HUES6 (cell line): ENCODE measurements around the gene IL36RN.

ENCODE experiments used
- H3K27ac ChIP-seq: 2 replicates; pipeline ENCODE4 v1.7.0; 2013; ENCODE audit warnings: low read depth, mild to moderate bottlenecking, low read length, inconsistent platforms
- H3K27me3 ChIP-seq: 2 replicates; pipeline ENCODE4 v1.6.1; 2013; ENCODE audit warnings: low read length; ENCODE audit not compliant: control insufficient read depth, insufficient read depth
- H3K36me3 ChIP-seq: 2 replicates; pipeline ENCODE4 v1.6.1; 2013; ENCODE audit warnings: low read length; ENCODE audit not compliant: control insufficient read depth, insufficient read depth
- H3K4me1 ChIP-seq: 2 replicates; pipeline ENCODE4 v1.6.1; 2013; ENCODE audit warnings: low read length; ENCODE audit not compliant: control insufficient read depth, insufficient read depth
- H3K4me3 ChIP-seq: 2 replicates; pipeline ENCODE4 v1.5.1; 2013; ENCODE audit warnings: low read depth, low read length
- H3K9ac ChIP-seq: one replicate; pipeline ENCODE4 v1.6.1; 2013; ENCODE audit warnings: mild to moderate bottlenecking, low read length
- H3K9me3 ChIP-seq: 2 replicates; pipeline ENCODE4 v1.6.1; 2013; ENCODE audit warnings: low read depth, low read length; ENCODE audit not compliant: control insufficient read depth, insufficient read depth

Gene IL36RN

GRCh38 chr2:113061241-113061640 is 2.2 kb downstream of the IL36RN start:
- H3K9me3 ChIP-seq, result peaks cover 6% of the 10 kb centered on the region; the same call in 1 of the 2 replicates
- H3K27ac ChIP-seq, result no peak overlapping the region
- no peaks in the 10 kb centered on the region for H3K36me3 ChIP-seq
- H3K4me3 ChIP-seq, result no peak overlapping the region
- H3K4me1 ChIP-seq, result no peaks in the 10 kb centered on the region
- no peak overlapping the region for H3K9ac ChIP-seq
- H3K27me3 ChIP-seq, result peaks cover 11% of the 10 kb centered on the region; the same call in 1 of the 2 replicates

- Histone ChIP-seq H3K4me1 (no peaks in the 10 kb centered on the region), H3K27me3 (peaks cover 11% of the 10 kb centered on the region; the same call in 1 of the 2 replicates)
Measured at GRCh38 chr2:113061896-113062770, 3.1 kb downstream of the IL36RN start.

GRCh38 chr2:113064281-113064680 is 5.3 kb downstream of the IL36RN start:
- H3K36me3 ChIP-seq, result no peaks in the 10 kb centered on the region
- H3K27ac ChIP-seq, result no peak overlapping the region

More at GRCh38 chr2:113061896-113062770, 3.1 kb downstream of the IL36RN start:
- H3K27ac ChIP-seq, result no peak overlapping the region
- H3K9me3 ChIP-seq, result no peaks in the 10 kb centered on the region
- no peak overlapping the region for H3K9ac ChIP-seq
- H3K36me3 ChIP-seq, result no peaks in the 10 kb centered on the region
- H3K4me3 ChIP-seq, result no peak overlapping the region

GRCh38 chr2:113064898-113065297 is 5.9 kb downstream of the IL36RN start:
- no peaks in the 10 kb centered on the region for H3K9me3 ChIP-seq
- H3K27ac ChIP-seq, result no peak overlapping the region
- no peak overlapping the region for H3K4me3 ChIP-seq
- no peak overlapping the region for H3K9ac ChIP-seq
- 0 out of 2 replicates have a peak, but pooled peaks cover 4% of the 10 kb centered on the region for H3K27me3 ChIP-seq
- no peaks in the 10 kb centered on the region for H3K4me1 ChIP-seq
- no peaks in the 10 kb centered on the region for H3K36me3 ChIP-seq

More at GRCh38 chr2:113064281-113064680, 5.3 kb downstream of the IL36RN start:
- Histone ChIP-seq H3K27me3 (0 out of 2 replicates have a peak, but pooled peaks cover 4% of the 10 kb centered on the region), H3K9ac (no peak overlapping the region), H3K4me1 (no peaks in the 10 kb centered on the region), H3K9me3 (no peaks in the 10 kb centered on the region), H3K4me3 (no peak overlapping the region)

GRCh38 chr2:113067681-113068080 is 8.7 kb downstream of the IL36RN start, which contains the start of gene IL1F10:
IL1F10 (plus strand) TSS chr2:113067970; CDS start chr2:113072739, 4,769 bp downstream.
- Histone ChIP-seq H3K27ac (no peak within 1 kb of the TSS), H3K9ac (no peak within 1 kb of the TSS), H3K27me3 (0 out of 2 replicates have a peak, but pooled peaks cover 4% of the 10 kb centered on the region), H3K4me1 (peaks cover 4% of the 10 kb centered on the region; the same call in 1 of the 2 replicates), H3K4me3 (no peak within 1 kb of the TSS), H3K9me3 (no peaks in the 10 kb centered on the region), H3K36me3 (no peaks in the 10 kb centered on the region)

- Histone ChIP-seq H3K27me3 (0 out of 2 replicates have a peak, but pooled peaks cover 4% of the 10 kb centered on the region), H3K9me3 (no peaks in the 10 kb centered on the region), H3K27ac (no peak overlapping the region), H3K4me1 (peaks cover 4% of the 10 kb centered on the region; the same call in 1 of the 2 replicates), H3K9ac (no peak overlapping the region), H3K36me3 (no peaks in the 10 kb centered on the region), H3K4me3 (no peak overlapping the region)
Measured at GRCh38 chr2:113068249-113068648, 9.3 kb downstream of the IL36RN start.

GRCh38 chr2:113068706-113069485 is 9.9 kb downstream of the IL36RN start:
- peaks cover 4% of the 10 kb centered on the region; the same call in 1 of the 2 replicates for H3K4me1 ChIP-seq
- H3K36me3 ChIP-seq, result no peaks in the 10 kb centered on the region
- H3K9me3 ChIP-seq, result no peaks in the 10 kb centered on the region
- no peak overlapping the region for H3K4me3 ChIP-seq
- H3K27me3 ChIP-seq, result 0 out of 2 replicates have a peak, but pooled peaks cover 3% of the 10 kb centered on the region
- no peak overlapping the region for H3K9ac ChIP-seq
- H3K27ac ChIP-seq, result no peak overlapping the region

- Histone ChIP-seq H3K27ac (no peak overlapping the region), H3K4me3 (no peak overlapping the region), H3K36me3 (no peaks in the 10 kb centered on the region)
Measured at GRCh38 chr2:113069676-113070605, 10.9 kb downstream of the IL36RN start.

GRCh38 chr2:113070606-113070975 is 11.6 kb downstream of the IL36RN start:
- Histone ChIP-seq H3K27ac (no peak overlapping the region), H3K4me3 (no peak overlapping the region), H3K27me3 (no peaks in the 10 kb centered on the region), H3K9ac (no peak overlapping the region), H3K9me3 (no peaks in the 10 kb centered on the region), H3K4me1 (peaks cover 4% of the 10 kb centered on the region; the same call in 1 of the 2 replicates), H3K36me3 (no peaks in the 10 kb centered on the region)

More at GRCh38 chr2:113069676-113070605, 10.9 kb downstream of the IL36RN start:
- H3K9me3 ChIP-seq, result no peaks in the 10 kb centered on the region
- peaks cover 4% of the 10 kb centered on the region; the same call in 1 of the 2 replicates for H3K4me1 ChIP-seq
- H3K27me3 ChIP-seq, result no peaks in the 10 kb centered on the region
- H3K9ac ChIP-seq, result no peak overlapping the region

- H3K27ac ChIP-seq, result no peak overlapping the region
- no peaks in the 10 kb centered on the region for H3K27me3 ChIP-seq
- no peak overlapping the region for H3K9ac ChIP-seq
- peaks cover 4% of the 10 kb centered on the region; the same call in 1 of the 2 replicates for H3K4me1 ChIP-seq
- H3K9me3 ChIP-seq, result no peaks in the 10 kb centered on the region
- H3K4me3 ChIP-seq, result no peak overlapping the region
- H3K36me3 ChIP-seq, result no peaks in the 10 kb centered on the region
Measured at GRCh38 chr2:113072584-113072983, 13.6 kb downstream of the IL36RN start.
